ENCODE measurements around the gene ARRB1.
A peak's percentile ranks its signal among the peaks of the same experiment; 100 is the strongest.
"Not testable (repeated sequence)": the region's sequence is repeated elsewhere in the genome, so short reads cannot be mapped to it uniquely, and the experiment has no call there.

The ARRB1 gene

DNA sequence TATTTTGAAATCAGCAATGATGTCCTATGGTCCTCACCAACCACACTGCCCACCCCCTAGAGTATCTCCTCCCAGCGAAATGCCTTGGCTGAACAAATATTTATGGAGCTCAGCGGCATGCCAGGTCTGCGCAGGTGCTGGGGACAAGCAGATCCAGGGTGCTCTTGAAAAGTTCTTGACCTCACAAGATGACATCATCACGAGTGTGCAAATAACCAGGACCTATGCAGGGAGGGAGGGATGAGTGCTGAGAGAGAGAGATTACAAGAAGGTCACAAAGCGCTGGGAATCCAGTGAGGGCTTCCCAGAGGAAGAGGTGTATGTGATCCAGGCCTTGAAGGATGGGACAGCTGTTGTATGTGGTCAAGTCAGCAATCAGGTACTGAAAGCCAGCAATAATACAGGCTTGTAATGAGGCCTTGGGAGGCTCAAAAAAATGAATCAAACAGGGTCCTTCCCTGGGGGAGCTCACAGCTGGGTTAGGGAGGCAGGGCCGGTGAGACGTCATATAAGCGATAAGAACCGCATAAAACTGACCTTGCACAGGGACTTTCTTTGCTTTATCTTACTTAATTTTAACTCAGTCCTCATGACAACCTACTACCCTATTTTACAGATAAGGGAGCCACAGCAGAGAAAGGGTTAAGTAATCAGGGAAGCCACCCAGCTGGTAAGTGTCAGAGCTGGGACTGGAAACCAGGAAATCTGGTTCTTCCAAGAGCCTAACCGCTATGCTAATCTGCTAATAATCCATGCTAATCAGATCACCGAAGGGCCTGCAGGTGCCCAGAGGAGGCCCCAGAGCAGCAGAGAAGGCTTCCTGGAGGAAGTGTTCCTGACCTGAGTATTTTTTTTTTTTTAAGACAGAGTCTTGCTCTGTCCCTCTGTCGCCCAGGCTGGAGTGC is 8.2 kb downstream of the ARRB1 start:
- DNase-seq: peak; percentile 95

DNA sequence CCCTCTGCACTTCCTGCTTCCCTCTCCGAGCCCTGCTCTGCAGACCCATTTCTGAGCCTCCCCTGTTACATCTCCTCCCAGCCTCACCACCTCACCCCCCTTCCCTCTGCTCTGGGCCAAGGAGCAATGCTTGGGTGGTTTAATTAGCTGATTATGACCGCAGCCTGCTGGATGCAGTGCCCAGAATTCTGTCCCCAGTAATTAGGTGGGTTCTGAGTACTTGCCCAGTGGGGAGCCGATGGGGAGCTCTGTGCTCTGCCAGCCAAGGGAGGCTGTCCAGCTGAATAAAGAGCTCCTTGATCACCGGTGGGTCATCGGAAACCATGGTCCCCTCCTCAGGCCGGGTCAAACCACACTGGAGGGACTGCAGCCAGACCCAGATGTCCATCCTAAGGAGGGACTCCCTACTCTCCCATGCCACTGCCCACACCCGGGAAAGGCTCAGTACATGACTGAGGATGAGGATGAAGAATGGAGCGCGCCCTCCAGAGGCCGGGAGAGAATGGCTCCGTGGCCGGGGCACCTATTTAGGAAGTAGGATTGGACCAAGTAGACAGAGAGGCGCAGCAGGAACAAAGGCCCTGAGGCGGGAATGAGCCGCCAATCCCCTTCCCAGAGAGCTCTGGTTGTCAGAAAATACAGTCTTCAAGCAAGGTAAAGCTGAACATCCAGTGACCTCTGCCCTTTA is 9.1 kb downstream of the ARRB1 start:
- DNase-seq: no peak

DNA sequence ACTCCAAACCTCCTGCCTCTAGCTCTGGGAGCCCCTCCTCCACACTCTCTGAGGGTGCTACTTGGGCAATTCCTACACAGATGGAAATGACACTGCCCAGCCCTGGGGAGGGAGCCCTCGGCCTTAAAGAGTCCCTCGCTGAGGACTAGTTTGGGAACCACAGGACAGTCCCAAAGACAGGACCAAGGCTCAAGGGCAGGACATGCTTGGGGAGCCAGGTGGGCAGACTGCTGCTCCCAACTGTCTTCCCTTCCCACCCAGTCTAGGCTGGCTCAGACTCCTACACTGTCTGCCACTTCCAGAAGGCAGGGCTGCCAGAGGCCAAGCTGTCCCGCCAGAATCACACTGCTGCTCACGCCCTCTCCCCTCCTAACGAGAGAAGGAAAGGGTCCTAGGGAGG is 9.8 kb downstream of the ARRB1 start:
- peak; percentile 11 for DNase-seq

DNA sequence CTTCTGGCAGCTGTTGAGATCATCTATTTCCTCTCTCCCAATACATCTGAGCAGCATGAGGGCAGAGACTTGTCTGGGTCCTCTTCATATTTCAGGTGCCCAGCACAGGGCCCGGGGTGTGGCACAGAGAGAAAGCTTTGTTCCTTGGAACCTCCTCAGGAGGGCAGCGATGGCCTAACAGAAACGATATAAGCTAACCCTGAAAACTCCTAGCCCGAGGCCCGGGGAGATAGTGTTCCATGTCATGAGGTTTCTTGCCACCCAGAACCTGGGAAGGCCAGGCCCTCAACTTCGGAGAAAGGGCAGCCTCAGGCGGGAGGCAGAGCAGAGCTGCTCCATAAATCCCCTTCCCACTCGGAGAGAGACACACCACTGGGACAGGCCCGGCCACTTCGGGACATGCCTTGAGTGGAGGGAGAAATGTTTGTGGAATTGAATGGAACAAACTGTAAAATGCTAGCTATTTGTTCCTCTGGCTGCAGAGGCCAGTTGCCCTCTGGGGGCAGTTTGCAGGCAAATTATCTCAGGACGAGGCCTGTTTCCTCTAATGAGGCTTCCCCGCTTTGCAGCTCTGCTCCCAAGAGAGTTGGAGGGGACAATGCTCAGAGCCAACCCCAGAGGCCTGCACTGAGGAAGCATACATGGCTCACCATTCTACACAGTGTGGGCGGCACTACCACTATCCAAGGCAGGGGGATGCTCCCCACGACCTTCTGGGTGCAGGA is 11.6 kb downstream of the ARRB1 start:
- peak; percentile 29 for DNase-seq

DNA sequence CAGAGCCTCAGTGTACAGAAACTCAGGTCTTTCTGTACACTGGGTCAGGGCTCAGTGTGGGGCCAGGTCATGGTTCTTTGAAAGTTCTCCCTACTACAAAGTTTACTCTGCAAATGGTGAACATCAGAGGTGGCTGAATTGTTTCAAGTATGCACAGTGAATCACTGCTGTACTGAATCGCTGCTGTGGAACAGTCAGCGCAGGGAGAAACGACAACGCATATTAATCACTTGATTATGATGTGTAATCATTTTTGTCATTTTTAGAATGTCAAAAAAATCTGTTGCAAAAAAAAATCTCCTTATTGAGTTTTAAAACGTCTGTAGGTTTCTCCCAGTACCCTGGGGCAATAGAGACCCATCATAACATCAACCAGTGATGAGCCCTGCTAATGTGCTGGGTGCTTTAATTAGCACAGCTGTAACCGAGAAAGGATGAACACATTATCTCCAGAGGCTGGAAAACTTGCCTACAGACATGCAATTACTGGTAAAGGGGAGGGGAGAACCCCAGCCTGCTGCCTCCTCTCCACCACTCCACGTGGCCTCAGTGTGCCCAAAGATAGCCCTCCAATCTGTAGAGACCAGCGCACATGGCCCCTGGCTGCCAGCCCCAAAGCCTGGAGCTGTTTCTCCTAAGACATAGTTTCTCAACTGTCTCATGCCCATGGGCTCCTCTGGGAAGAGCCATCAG is 12.8 kb downstream of the ARRB1 start:
- DNase-seq: no peak

DNA sequence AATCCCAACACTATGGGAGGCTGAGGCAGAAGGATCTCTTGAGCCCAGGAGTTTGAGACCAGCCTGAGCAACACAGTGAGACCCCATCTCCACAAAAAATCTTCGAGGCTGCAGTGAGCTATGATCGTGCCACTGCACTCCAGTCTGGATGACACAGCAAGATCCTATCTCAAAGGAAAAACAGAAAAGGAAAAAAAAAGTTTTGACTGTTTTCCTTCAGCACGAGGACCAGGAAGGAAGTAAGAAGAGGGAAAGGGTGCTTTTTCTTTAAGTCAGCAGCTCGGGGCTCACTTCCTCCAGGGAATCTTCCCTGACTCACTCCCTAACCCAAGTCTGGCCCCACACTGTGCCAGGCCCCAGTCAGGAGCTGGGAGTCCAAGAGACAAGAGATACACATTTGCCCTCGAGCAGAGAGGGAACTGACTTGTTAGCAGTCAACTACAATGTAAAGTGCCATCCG is 14.2 kb downstream of the ARRB1 start:
- DNase-seq: no peak

DNA sequence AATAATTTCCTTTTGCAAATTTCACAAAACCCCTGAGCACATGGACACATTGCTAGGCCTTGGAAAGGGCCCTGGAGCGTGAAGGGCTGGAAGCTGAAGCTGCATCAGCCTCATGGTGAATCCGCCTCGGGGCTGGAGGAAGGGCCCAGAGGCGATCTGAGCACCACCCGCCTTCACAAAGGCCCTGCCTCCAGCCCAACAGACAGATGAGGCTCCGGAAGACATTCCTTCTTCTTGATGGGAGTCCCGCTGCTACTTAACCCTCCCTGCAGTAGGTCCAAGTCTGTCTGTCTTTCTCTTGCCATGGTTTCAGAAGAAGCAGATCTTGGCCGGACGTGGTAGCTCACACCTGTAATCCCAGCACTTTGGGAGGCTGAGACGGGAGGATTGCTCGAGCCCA is 16.5 kb downstream of the ARRB1 start:
- no peak for DNase-seq

DNA sequence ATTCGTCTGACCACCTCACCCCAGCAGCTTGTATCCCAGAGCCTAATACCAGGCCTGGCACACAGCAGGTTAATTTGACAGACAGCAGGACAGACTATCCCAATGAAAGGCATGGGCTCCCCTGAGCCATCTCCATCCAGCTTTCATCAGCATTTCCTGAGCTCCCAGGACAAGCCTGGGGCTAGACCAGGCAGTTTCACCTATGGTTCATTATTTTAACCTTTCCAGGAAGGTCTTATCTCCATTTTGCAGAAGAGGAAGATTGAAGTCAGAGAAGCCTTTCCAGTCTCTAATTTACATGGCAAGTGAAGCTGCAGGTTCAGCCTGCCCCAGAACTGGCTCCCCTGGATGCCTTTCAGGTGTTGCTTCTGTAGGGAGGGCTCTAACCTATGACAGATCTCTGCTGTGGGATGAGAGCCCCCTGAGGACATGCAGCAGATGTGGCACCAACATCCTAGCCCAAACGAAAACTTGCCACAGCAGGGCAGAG is 17.0 kb downstream of the ARRB1 start:
- DNase-seq: no peak

DNA sequence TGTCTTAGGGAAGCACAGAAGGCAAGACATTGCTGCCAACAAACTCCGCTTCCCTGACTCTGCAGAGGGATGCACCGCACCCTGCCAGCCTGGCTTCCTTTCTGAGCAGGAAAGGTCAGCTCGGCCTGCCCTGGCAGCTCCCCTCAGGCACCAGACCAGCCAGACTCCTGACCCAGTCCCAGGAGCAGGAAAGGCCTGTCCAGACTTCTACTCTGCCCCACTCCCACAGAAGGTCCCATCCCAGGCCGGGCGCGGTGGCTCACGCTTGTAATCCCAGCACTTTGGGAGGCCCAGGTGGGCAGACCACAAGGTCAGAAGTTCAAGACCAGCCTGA is 17.7 kb downstream of the ARRB1 start:
- DNase-seq: no peak

DNA sequence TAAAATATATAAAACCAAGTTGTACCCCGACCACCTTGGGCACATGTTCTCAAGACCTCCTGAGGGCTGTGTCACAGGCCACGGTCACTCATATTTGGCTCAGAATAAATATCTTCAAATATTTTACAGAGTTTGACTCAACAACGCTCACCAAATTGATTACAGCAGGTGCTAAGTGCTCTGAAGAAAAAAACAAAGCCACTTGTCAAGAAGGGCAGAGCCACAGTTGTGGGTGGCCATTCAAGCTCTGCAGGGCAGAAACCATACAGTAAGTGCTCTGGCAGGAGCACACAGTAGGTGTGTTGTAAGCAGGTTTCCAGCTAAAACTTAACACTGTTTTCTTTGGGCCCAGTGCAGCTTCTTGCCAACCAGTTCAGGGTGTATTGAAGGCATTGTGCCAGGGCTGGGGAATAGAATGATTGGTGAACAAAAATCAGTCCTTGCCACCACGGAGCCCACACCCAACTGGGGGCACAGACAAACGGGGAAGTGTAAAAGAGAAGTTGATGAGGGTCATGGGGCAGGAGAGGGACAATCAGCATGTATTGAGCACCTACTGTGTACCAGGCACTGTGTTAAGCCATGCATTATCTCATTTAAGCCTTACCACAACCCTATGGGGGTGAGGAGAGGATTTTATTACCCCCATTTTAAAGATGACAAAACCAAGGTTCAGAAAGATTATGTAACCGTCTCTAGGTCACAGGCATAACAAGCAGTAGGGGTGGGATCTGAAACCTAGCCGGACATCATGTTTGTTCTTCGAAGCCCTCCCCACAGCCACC is 18.2 kb downstream of the ARRB1 start:
- no peak for DNase-seq

DNA sequence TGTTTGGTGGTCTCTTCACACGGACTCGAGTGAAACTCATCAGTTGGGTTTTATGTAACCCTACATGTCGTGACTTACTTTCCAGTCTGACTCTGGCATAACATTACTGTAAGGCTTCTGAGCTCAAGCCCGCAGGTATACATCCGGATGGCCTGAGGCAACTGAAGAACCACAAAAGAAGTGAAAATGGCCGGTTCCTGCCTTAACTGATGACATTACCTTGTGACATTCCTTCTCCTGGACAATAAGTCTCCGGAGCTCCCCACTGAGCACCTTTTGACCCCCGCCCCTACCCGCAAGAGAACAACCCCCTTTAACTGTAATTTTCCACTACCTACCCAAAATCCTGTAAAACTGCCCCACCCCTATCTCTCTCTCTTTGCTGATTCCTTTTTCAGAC is 19.7 kb downstream of the ARRB1 start:
- not testable (repeated sequence) for DNase-seq

DNA sequence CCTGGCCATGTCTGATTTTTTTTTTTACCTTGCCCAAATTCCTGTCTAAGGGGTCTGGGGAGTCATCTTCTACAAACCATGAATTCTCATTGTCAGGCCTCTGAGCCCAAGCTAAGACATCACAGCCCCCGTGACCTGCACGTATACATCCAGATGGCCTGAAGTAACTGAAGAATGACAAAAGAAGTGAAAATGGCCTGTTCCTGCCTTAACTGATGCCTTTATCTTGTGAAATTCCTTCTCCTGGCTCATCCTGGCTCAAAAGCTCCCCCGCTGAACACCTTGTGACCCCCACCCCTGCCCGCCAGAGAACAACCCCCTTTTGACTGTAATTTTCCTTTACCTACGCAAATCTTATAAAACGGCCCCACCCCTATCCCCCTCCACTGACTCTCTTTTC is 20.2 kb downstream of the ARRB1 start:
- not testable (repeated sequence) for DNase-seq

DNA sequence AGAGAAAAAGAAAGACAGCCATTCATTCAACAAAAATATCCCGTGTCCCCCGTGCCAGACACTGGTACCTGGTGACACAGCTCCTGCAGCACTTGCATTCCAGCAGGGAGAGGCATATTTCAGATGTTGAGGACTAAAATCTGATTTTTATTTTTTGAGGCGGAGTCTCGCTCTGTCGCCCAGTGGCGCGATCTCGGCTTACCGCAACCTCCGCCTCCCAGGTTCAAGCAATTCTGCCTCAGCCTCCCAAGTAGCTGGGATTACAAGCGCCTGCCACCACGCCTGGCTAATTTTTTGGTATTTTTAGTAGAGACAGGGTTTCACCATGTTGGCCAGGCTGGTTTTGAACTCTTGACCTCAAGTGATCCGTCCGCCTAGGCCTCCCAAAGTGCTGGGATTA is 20.6 kb downstream of the ARRB1 start:
- not testable (repeated sequence) for DNase-seq

DNA sequence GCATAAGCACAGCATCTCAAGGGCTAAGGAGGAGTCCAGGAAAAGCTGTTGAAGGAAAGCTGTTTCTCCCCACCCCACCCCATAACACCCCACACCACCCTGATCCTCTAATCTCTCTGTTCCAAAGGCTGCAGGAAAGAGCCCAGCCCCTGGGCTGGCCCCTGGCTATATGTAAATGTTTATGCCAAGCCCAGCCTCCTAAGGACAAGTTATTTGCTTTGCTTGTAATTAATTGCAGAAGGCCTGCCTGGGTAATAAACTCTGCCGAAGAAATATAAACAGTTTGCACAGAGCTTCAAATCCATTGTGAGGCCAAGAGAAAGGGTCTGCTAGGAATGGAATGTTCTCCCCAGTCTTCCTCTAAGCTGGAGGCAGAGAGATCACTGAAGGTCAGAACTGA is 21.2 kb downstream of the ARRB1 start:
- peak; percentile 75 for DNase-seq

DNA sequence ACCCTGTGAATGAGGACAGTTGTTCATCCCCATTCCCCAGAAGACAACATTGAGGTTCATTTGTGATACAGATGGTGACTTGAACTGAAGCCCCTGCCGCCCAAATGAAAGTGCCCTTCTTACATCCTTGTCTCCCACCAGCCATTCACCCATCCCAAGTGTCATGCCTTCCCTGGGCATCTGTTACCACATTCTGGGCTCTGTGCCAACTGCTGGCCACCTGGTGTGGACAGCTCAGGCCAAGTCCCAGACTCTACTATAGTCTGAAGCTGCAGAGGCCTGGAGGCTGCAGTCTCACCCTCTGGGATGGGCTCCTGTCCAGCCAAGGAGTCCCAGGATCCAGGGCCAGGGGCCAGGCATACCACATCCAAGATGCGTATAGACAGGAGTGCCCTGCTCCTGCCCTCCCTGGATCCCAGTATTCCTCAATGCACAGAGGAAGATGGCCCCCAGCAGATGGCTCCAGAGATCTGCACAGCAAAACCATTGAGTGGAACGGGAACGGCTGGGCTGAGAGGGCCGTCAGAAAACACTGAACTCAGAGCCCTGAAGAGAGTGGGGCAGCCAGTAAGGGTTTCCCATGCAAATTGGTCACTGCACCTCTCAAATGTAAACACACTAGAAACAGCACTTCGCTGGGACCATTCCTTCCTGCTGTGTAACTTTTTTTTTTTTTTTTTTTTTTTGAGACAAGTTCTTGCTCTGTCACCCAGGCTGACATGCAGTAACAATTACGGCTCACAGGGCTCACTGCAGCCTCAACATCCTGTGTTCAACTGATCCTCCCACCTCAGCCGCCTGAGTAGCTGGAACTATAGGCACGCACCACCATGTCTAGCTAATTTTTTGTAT is 22.8 kb downstream of the ARRB1 start:
- DNase-seq: peak; percentile 85

DNA sequence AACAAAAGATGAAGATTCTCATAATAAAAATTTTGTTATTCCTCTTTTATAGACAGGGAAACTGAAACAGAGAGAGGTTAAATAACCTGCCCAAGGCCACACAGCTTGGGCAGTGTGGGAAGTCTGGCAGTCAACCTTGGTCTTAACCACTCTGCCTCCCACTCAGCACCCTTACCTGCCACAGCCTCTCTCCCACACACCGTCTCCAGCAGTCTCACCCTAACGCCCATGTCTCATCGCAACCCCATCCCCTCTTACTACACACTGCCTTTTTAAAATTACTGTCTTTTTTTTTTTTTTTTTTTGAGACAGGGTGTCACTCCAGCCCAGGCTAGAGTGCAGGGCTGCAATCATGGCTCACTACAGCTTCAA is 25.0 kb downstream of the ARRB1 start:
- DNase-seq: no peak

DNA sequence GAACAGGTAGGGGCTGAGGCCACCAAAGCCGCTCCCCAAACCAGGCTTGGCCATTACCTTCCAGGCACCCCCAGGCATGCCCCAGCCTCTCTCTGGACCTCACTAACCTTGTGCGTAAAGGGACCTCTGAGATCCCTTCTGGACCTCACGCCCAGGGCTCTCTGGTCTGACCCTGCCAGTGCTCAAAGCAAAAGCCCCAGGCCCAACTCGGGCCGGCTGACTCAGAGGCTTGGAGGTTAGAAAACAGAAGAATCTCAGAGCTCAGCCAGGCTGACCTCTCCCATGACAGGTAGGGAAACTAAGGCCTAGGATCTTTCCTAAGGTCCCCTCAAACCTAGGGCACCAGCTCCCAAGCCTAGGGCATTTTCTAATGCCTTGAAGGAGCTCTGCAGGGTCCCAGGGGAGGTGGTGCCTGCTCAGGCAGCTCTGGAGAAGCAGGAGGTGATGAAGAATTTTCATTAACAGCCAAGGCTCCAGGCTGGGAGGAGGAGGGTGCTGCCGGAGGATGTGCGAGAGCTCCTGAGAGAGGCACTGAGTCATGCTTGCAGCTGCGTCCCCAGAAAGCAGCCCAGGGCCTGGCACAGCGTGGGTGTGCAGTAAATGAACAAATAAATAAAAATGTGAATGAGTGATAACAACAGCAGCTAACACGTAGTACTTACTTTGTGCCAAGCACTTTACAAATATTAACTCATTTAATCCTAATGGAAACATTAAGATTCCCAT is 25.6 kb downstream of the ARRB1 start:
- DNase-seq: no peak

DNA sequence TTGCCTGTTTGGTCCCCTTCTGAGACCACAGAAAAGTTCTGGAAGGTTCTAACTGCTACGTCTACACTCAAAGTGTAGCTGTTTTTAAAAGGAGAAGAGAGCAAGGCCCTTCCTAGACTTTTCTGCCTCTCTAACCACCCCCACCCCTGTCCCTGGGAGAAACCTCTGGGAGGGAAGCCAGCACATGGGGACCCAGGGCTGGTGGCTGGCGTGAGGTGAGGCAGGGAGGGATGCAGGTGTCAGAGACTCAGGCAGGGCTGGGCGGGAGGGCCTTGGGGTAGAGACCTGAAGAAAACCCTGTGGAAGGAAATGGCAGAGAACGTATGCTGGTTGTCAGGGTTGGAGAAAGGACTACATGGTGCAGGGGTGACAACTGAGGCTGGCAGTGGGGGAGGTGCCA is 26.7 kb downstream of the ARRB1 start:
- DNase-seq: no peak

DNA sequence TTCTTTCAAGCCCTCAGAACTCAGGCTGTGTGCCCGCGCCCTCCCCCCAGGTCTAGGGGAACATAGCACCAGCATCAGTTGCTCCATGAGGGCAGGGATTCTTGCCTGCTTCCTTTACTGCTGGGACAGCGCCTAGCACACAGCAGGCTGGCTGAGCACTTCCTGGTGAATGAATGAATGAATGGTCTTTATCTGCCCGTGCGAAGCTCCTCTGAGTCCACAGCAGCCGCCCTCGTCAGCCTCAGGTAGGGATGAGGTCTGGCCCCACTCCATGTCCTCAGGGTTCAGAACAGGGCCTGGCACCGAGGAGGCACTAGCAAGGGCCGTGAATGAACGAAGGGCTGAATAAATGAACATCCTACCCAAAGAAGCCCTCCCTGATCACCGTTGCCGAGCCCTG is 27.3 kb downstream of the ARRB1 start:
- no peak for DNase-seq

DNA sequence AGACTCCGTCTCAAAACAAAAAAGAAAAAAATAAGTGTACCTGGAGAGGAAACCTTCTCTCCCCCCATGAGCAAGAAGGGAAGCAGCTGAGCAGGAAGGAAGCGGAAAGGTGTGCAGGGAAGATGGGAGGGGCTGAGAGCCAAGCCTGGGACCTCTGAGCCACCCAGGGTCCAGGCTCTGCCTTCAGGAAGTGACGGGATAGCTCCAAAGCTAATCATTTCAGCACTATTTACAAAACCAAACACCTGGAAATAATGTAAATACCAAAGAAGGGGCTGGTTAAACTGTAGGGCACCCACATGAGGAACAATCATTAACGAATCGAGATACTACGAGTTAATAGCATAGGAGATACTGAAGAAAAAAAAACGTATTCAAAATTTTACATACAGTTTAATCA is 27.9 kb downstream of the ARRB1 start:
- DNase-seq: no peak

DNA sequence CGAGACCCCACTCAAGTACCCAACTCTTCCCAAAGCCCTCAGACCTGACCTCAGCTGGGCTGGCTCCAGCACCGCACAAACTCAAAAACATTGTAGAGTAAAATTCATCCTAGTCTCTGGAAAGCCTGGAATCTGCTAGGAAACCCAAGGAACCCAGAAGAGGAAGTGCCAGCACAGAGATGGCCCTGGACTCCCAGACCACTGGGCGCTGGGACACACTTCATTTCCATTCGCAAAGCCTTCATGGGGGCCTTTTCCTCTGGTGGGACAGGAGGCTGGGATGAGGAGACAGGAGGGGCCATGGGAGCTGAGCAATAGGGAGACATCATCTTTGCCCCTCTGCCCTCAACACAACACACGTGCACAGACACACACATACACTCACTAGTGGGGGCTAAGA is 30.8 kb downstream of the ARRB1 start:
- DNase-seq: no peak
